Measurements from ENCODE around the gene CFAP73.
"Not testable (repeated sequence)": the region's sequence is repeated elsewhere in the genome, so short reads cannot be mapped to it uniquely, and the experiment has no call there.

CFAP73 gene

DNA sequence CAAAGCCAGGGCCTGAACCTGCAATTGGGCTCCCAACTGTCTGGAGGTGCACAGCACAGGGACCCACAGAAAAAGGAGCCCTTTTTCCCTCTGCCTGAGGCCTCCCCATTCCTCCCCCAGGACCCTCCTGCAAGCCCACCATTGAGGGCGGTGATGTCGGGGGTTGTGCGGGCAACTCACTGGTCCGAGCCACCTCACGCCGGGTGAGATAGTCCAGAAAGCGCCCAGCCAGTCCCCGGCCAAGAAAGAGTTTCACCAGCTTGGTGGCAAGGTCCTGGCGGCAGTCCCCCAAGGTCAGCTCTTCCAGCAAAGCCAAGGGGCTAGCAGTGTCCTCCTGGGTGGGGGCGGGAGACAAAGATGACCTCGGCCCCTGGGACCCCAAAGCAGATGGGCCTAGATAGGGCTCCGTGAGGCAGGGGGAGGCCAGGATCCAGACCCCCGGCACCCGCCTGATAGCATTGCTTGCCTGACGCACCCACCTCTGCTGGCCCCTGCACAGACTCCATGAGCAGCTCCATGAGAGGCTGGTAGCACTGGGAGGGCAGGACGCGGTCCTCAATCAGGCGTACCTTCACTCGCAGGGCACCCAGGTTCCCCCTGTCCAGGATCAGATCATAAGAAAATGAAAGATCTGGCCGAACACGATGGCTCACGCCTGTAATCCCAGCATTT lies 33.9 kb upstream of the CFAP73 start:
- Histone ChIP-seq H3K27ac (ENCODE audit: low read depth, low read length) (no peak overlapping the region), H3K4me3 (ENCODE audit: insufficient read depth, low read length, poor library complexity, severe bottlenecking) (no peak overlapping the region), H3K4me2 (ENCODE audit: low read depth, low read length, poor library complexity, severe bottlenecking) (no peak overlapping the region), H3F3A (ENCODE audit: insufficient read depth) (peaks cover 7% of the 10 kb centered on the region), H3K79me2 (ENCODE audit: insufficient read depth, low read length) (no peaks in the 10 kb centered on the region), H2AFZ (ENCODE audit: low read depth, low read length, severe bottlenecking) (no peak overlapping the region), H3K9ac (ENCODE audit: low read length) (no peak overlapping the region), H3K9me3 (ENCODE audit: insufficient read depth, low read length) (no peaks in the 10 kb centered on the region), H4K20me1 (ENCODE audit: low read depth, low read length) (no peaks in the 10 kb centered on the region), H3K9me2 (replicated peaks; ENCODE audit: insufficient read depth, low read length) (no peaks in the 10 kb centered on the region), H3K36me3 (ENCODE audit: low read length) (no peaks in the 10 kb centered on the region), H3K27me3 (ENCODE audit: low read length) (no peaks in the 10 kb centered on the region)
- TF ChIP-seq, protein P1, sequence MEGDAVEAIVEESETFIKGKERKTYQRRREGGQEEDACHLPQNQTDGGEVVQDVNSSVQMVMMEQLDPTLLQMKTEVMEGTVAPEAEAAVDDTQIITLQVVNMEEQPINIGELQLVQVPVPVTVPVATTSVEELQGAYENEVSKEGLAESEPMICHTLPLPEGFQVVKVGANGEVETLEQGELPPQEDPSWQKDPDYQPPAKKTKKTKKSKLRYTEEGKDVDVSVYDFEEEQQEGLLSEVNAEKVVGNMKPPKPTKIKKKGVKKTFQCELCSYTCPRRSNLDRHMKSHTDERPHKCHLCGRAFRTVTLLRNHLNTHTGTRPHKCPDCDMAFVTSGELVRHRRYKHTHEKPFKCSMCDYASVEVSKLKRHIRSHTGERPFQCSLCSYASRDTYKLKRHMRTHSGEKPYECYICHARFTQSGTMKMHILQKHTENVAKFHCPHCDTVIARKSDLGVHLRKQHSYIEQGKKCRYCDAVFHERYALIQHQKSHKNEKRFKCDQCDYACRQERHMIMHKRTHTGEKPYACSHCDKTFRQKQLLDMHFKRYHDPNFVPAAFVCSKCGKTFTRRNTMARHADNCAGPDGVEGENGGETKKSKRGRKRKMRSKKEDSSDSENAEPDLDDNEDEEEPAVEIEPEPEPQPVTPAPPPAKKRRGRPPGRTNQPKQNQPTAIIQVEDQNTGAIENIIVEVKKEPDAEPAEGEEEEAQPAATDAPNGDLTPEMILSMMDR (IDR thresholded peaks at IDR 0.05; ENCODE audit: insufficient read depth, low read length, poor library complexity, severe bottlenecking): no peak
- no peak for TF ChIP-seq EZH2phosphoT487 (conservative IDR thresholded peaks at IDR 0.05; ENCODE audit: low read length)

DNA sequence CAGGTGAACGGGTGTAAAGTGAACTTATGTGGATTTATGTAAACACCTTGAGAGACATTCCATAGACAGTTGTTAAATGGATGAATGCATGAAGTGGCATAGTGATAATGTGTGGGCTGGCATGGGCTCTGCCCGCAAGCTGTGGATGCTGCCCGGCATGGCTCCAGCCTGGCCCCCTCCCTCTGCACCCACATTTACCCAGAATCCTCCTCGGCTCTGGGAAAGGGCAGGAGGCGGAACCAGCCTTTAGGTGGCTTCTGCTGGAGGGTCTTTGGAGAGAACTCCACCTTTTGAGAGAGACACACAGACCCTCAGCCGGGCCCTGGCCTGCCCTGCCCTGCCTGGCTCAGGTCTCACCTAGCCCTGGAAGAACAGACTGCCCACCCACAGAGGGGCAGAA lies 32.6 kb upstream of the CFAP73 start:
- Histone ChIP-seq H3K27me3 (ENCODE audit: low read length) (no peaks in the 10 kb centered on the region), H3K4me2 (ENCODE audit: low read depth, low read length, poor library complexity, severe bottlenecking) (no peak overlapping the region), H3K4me3 (ENCODE audit: insufficient read depth, low read length, poor library complexity, severe bottlenecking) (no peak overlapping the region), H4K20me1 (ENCODE audit: low read depth, low read length) (no peaks in the 10 kb centered on the region), H3F3A (ENCODE audit: insufficient read depth) (peaks cover 5% of the 10 kb centered on the region), H3K79me2 (ENCODE audit: insufficient read depth, low read length) (no peaks in the 10 kb centered on the region), H3K9me3 (ENCODE audit: insufficient read depth, low read length) (no peaks in the 10 kb centered on the region), H3K36me3 (ENCODE audit: low read length) (no peaks in the 10 kb centered on the region), H3K27ac (ENCODE audit: low read depth, low read length) (no peak overlapping the region), H3K9me2 (replicated peaks; ENCODE audit: insufficient read depth, low read length) (no peaks in the 10 kb centered on the region), H2AFZ (ENCODE audit: low read depth, low read length, severe bottlenecking) (no peak overlapping the region), H3K9ac (ENCODE audit: low read length) (no peak overlapping the region)
- TF ChIP-seq, protein P1 (IDR thresholded peaks at IDR 0.05; ENCODE audit: insufficient read depth, low read length, poor library complexity, severe bottlenecking): no peak
- no peak for TF ChIP-seq EZH2phosphoT487 (conservative IDR thresholded peaks at IDR 0.05; ENCODE audit: low read length)

DNA sequence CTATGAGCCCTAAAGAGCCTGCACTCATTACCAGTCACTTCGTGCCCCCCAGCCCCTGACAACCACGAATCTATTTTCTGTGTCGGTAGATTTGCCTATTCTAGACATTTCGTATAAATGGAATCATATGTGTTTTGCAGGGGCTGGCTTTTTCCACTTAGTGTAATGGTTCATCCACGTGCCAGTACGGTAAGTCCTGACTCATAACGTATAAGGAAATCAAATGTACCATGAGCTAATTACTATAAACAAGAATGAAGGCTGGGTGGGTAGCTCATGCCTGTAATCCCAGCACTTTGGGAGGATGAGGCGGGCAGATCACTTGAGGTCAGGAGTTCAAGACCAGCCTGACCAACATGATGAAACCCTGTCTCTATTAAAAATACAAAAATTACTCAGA lies 31.8 kb upstream of the CFAP73 start:
- H3K36me3 ChIP-seq (ENCODE audit: low read length); H3K9me2 ChIP-seq (replicated peaks; ENCODE audit: insufficient read depth, low read length); H3K4me2 ChIP-seq (ENCODE audit: low read depth, low read length, poor library complexity, severe bottlenecking): not testable (repeated sequence)

GRCh38 chr12:113118142-113118541 lies 31.4 kb upstream of the CFAP73 start:
- H3K9ac ChIP-seq (ENCODE audit: low read length): no peak overlapping the region
- H3K27ac ChIP-seq (ENCODE audit: low read depth, low read length): no peak overlapping the region
- H3K36me3 ChIP-seq (ENCODE audit: low read length): peaks cover 8% of the 10 kb centered on the region
- H3K79me2 ChIP-seq (ENCODE audit: insufficient read depth, low read length): no peaks in the 10 kb centered on the region
- H3K9me3 ChIP-seq (ENCODE audit: insufficient read depth, low read length): no peaks in the 10 kb centered on the region
- H4K20me1 ChIP-seq (ENCODE audit: low read depth, low read length): no peaks in the 10 kb centered on the region
- H3K4me3 ChIP-seq (ENCODE audit: insufficient read depth, low read length, poor library complexity, severe bottlenecking): no peak overlapping the region
- no peaks in the 10 kb centered on the region for H3K27me3 ChIP-seq (ENCODE audit: low read length)
- peaks cover 10% of the 10 kb centered on the region for H3F3A ChIP-seq (ENCODE audit: insufficient read depth)
- H3K9me2 ChIP-seq (replicated peaks; ENCODE audit: insufficient read depth, low read length): no peaks in the 10 kb centered on the region
- TF ChIP-seq, protein P1 (IDR thresholded peaks at IDR 0.05; ENCODE audit: insufficient read depth, low read length, poor library complexity, severe bottlenecking): no peak
- no peak for TF ChIP-seq EZH2phosphoT487 (conservative IDR thresholded peaks at IDR 0.05; ENCODE audit: low read length)
- H2AFZ ChIP-seq (ENCODE audit: low read depth, low read length, severe bottlenecking): no peak overlapping the region
- H3K4me2 ChIP-seq (ENCODE audit: low read depth, low read length, poor library complexity, severe bottlenecking): no peak overlapping the region

More for the DNA sequence above, 31.8 kb upstream of the CFAP73 start:
- H3K9me3 ChIP-seq (ENCODE audit: insufficient read depth, low read length); H3K79me2 ChIP-seq (ENCODE audit: insufficient read depth, low read length); H3F3A ChIP-seq (ENCODE audit: insufficient read depth); H3K9ac ChIP-seq (ENCODE audit: low read length); H4K20me1 ChIP-seq (ENCODE audit: low read depth, low read length); H3K27me3 ChIP-seq (ENCODE audit: low read length); H3K4me3 ChIP-seq (ENCODE audit: insufficient read depth, low read length, poor library complexity, severe bottlenecking); H2AFZ ChIP-seq (ENCODE audit: low read depth, low read length, severe bottlenecking); H3K27ac ChIP-seq (ENCODE audit: low read depth, low read length): not testable (repeated sequence)

All from SU-DHL-6 (cell line).